ENCODE measurements around the gene COMMD7.

DNA sequence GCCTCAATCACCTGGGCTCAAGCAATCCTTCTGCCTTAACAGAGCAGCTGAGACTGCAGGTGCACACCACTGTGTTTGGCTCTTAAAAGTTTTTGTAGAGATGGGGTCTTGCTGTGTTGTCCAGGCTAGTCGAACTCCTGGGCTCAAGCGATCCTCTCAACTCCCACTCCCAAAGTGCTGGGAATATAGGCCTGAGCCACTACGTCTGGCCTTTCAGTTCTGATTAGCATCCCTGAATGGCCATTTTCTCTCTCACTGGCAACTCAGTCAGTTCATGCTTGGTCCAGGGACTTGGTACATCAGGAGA, 47.4 kb upstream of the COMMD7 start:
- TF ChIP-seq POLR2AphosphoS5 (IDR thresholded peaks at IDR 0.05; ENCODE audit: low read depth, low read length) (no peak), POLR2A (IDR thresholded peaks at IDR 0.05; ENCODE audit: low read depth, low read length) (no peak), TAF1 (IDR thresholded peaks at IDR 0.05; ENCODE audit: low read depth, low read length) (no peak), POU2F2 (IDR thresholded peaks at IDR 0.05; ENCODE audit: low read depth, low read length) (no peak), SPI1 (IDR thresholded peaks at IDR 0.05; ENCODE audit: low read depth, low read length) (no peak), PAX5 (IDR thresholded peaks at IDR 0.05; ENCODE audit: insufficient read depth, low read length, severe bottlenecking) (no peak)

Data from GM12891 (cell line).